ENCODE measurements around the gene METTL23. TPM values are rescaled to one million over a fixed set of nuclear protein-coding genes. Genes with fewer than 3 reads are reported as not detected.

Gene METTL23
- total RNA-seq, 1 experiment from 2014 or later = 58.7 TPM

DNA sequence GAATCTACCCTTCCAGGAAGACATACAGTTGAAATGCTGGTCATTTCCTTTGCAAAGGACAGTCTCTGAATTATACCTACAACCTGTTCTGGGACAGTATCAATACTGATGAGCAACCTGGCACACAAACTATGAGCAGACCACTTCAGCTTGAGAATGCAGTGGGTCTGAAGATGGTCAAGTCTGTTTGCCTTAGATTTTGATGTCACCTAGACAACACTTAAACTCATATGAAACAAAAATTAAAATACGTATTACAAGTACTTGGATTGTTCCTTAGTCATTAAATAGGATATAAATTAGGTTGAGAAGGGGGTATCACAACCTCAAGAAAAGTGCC lies 6.9 kb downstream of the METTL23 start:
- Histone ChIP-seq H3K36me3 (ENCODE audit: low read depth, low read length) (peaks cover 49% of the 10 kb centered on the region), H3K27me3 (ENCODE audit: low read length) (no peaks in the 10 kb centered on the region), H2AFZ (ENCODE audit: low read length) (no peak overlapping the region), H3K9me2 (replicated peaks; ENCODE audit: low read length) (no peaks in the 10 kb centered on the region), H3K79me2 (ENCODE audit: low read length) (peaks cover 84% of the 10 kb centered on the region), H3K9me3 (ENCODE audit: low read length) (no peaks in the 10 kb centered on the region), H3K9ac (ENCODE audit: low read length) (no peak overlapping the region), H3K4me3 (ENCODE audit: low read length) (peak overlapping the region; percentile 89), H4K20me1 (ENCODE audit: low read length) (peaks cover 45% of the 10 kb centered on the region), H3K4me2 (ENCODE audit: low read length) (peak overlapping the region; percentile 83), H3F3A (ENCODE audit: low read length, unreplicated experiment) (peaks cover 27% of the 10 kb centered on the region), H3K27ac (ENCODE audit: low read length) (no peak overlapping the region), H3K4me1 (ENCODE audit: insufficient read depth, low read length) (peaks cover 19% of the 10 kb centered on the region)
- no peak for TF ChIP-seq EZH2 (IDR thresholded peaks at IDR 0.05; ENCODE audit: low read length, unreplicated experiment)
- intact Hi-C loops (cut with micrococcal nuclease) = loop anchor here (10.0 kb wide), 1 partner anchor 551 kb away; no protein-coding TSS in a partner anchor
- DNase-seq (no peak), ATAC-seq (no peak)
- POLR2A ChIA-PET (ENCODE audit: unreplicated experiment) = no interaction called here
- no TSS peak for BruUV-seq (replicated peaks)
- CTCF ChIA-PET = no interaction called here

DNA sequence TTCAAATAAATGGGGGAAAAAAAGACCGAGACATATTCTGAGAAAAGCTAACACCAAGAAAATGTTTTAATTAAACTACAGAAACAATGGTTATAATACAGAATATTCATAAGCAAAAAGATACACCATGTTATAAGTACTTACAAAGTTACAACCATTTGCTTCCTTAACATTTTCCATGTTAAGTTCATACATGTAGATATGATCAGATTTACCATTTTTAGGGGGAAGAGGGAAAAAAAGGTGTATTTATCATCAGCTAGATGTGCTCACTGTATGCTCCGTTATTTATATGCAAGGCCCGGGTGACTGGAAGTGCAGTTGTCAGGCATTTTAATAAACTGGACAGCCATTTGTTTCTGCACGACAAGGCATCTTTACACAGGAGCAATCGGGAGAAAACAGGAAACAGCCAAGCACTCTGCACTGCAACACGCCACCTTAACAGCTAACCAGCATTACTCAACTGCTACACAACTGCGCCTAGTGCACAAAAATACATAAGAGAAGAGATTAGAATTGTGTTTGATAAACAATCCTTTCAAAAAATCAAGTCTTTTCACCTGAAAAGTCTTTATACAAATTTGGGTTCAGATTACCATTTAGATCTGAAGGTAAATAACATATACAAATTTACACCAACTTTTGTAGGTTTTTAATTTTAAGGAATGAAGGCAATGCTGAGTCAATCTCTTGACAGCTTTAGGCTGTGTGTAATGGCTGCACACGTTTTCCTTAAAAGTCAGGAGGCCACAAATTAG lies 7.6 kb downstream of the METTL23 start:
- CTCF ChIA-PET = no interaction called here
- peaks cover 49% of the 10 kb centered on the region for H3K36me3 ChIP-seq (ENCODE audit: low read depth, low read length)

DNA sequence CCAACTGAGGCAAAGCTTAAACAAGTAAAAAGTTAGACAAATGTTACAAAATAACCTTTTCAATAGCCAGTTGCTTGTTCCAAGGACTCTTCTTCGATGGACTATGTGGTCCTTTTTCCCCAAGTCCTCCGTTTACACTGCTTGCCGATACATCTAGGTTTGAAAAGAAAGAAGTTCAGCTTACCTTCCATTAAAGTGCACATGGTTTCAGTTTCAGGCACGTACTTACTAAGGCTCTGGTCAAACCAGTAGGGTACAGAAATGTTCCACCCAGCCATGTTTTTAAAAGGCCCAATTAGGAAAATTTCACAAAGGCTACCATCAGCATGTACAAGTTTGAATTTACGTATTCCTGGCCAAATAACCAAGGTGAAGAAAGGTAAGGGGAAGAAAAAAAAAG lies 8.4 kb downstream of the METTL23 start:
- ChIA-PET POLR2A (ENCODE audit: unreplicated experiment) (no interaction called here), CTCF (interaction anchor here (0.6 kb wide), 2 partner anchors 137 to 158 kb away, joined by 4 read pairs; no protein-coding TSS in a partner anchor)
- H3K79me2 ChIP-seq (ENCODE audit: low read length) = peaks cover 83% of the 10 kb centered on the region
- H3K4me2 ChIP-seq (ENCODE audit: low read length) = peak overlapping the region; percentile 83
- H3K36me3 ChIP-seq (ENCODE audit: low read depth, low read length) = peaks cover 49% of the 10 kb centered on the region
- ATAC-seq (no peak), DNase-seq (peak; percentile 44)
- intact Hi-C loops (cut with micrococcal nuclease) = loop anchor here (1.0 to 10.0 kb wide), 2 partner anchors 8 to 550 kb away; no protein-coding TSS in a partner anchor
- no peaks in the 10 kb centered on the region for H3K9me3 ChIP-seq (ENCODE audit: low read length)
- H3F3A ChIP-seq (ENCODE audit: low read length, unreplicated experiment) = peaks cover 27% of the 10 kb centered on the region
- peaks cover 45% of the 10 kb centered on the region for H4K20me1 ChIP-seq (ENCODE audit: low read length)
- no peaks in the 10 kb centered on the region for H3K27me3 ChIP-seq (ENCODE audit: low read length)
- no peak overlapping the region for H2AFZ ChIP-seq (ENCODE audit: low read length)
- H3K4me3 ChIP-seq (ENCODE audit: low read length) = peak overlapping the region; percentile 89
- peak overlapping the region; percentile 98 for H3K9ac ChIP-seq (ENCODE audit: low read length)
- BruUV-seq (replicated peaks) = no TSS peak
- H3K4me1 ChIP-seq (ENCODE audit: insufficient read depth, low read length) = peaks cover 30% of the 10 kb centered on the region
- H3K9me2 ChIP-seq (replicated peaks; ENCODE audit: low read length) = no peaks in the 10 kb centered on the region
- TF ChIP-seq, protein P1, sequence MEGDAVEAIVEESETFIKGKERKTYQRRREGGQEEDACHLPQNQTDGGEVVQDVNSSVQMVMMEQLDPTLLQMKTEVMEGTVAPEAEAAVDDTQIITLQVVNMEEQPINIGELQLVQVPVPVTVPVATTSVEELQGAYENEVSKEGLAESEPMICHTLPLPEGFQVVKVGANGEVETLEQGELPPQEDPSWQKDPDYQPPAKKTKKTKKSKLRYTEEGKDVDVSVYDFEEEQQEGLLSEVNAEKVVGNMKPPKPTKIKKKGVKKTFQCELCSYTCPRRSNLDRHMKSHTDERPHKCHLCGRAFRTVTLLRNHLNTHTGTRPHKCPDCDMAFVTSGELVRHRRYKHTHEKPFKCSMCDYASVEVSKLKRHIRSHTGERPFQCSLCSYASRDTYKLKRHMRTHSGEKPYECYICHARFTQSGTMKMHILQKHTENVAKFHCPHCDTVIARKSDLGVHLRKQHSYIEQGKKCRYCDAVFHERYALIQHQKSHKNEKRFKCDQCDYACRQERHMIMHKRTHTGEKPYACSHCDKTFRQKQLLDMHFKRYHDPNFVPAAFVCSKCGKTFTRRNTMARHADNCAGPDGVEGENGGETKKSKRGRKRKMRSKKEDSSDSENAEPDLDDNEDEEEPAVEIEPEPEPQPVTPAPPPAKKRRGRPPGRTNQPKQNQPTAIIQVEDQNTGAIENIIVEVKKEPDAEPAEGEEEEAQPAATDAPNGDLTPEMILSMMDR (conservative IDR thresholded peaks at IDR 0.05; ENCODE audit: low read depth, low read length) = no peak
- no peak for TF ChIP-seq EZH2phosphoT487 (IDR thresholded peaks at IDR 0.05; ENCODE audit: borderline replicate concordance, low read length)
- TF ChIP-seq EZH2 (IDR thresholded peaks at IDR 0.05; ENCODE audit: low read length, unreplicated experiment) = no peak
- no peak overlapping the region for H3K27ac ChIP-seq (ENCODE audit: low read length)

More for the DNA sequence above, 7.6 kb downstream of the METTL23 start:
- no peaks in the 10 kb centered on the region for H3K9me3 ChIP-seq (ENCODE audit: low read length)
- H3K4me3 ChIP-seq (ENCODE audit: low read length) = peak overlapping the region; percentile 89
- no peak overlapping the region for H3K27ac ChIP-seq (ENCODE audit: low read length)
- H4K20me1 ChIP-seq (ENCODE audit: low read length) = peaks cover 45% of the 10 kb centered on the region
- intact Hi-C loops (cut with micrococcal nuclease) = loop anchor here (10.0 kb wide), 1 partner anchor 551 kb away; no protein-coding TSS in a partner anchor
- H3F3A ChIP-seq (ENCODE audit: low read length, unreplicated experiment) = peaks cover 27% of the 10 kb centered on the region
- POLR2A ChIA-PET (ENCODE audit: unreplicated experiment) = no interaction called here
- peaks cover 26% of the 10 kb centered on the region for H3K4me1 ChIP-seq (ENCODE audit: insufficient read depth, low read length)
- no peaks in the 10 kb centered on the region for H3K27me3 ChIP-seq (ENCODE audit: low read length)
- ATAC-seq (no peak), DNase-seq (no peak)
- H3K79me2 ChIP-seq (ENCODE audit: low read length) = peaks cover 85% of the 10 kb centered on the region
- TF ChIP-seq EZH2phosphoT487 (IDR thresholded peaks at IDR 0.05; ENCODE audit: borderline replicate concordance, low read length) = no peak
- no peak for TF ChIP-seq EZH2 (IDR thresholded peaks at IDR 0.05; ENCODE audit: low read length, unreplicated experiment)
- TF ChIP-seq, protein P1 (conservative IDR thresholded peaks at IDR 0.05; ENCODE audit: low read depth, low read length) = no peak
- H3K4me2 ChIP-seq (ENCODE audit: low read length) = peak overlapping the region; percentile 83
- no peak overlapping the region for H2AFZ ChIP-seq (ENCODE audit: low read length)
- BruUV-seq (replicated peaks) = no TSS peak
- H3K9me2 ChIP-seq (replicated peaks; ENCODE audit: low read length) = no peaks in the 10 kb centered on the region
- H3K9ac ChIP-seq (ENCODE audit: low read length) = peak overlapping the region; percentile 98
